AG10803 (cell line): Measurements from ENCODE around the gene TMEM247.

Experiments
- DNase-seq: peaks from one replicate; pipeline ENCODE4 v3.0.0; 2010; ENCODE audit warnings: low read depth
- H3K4me3 ChIP-seq: 2 replicates; pipeline ENCODE4 v1.5.1; 2011; ENCODE audit warnings: mild to moderate bottlenecking, low read length, control low read depth
- TF ChIP-seq, protein P1 (sequence below): conservative IDR thresholded peaks from 2 replicates; pipeline ENCODE4 v1.5.1; 2011; ENCODE audit warnings: mild to moderate bottlenecking, low read length, control low read depth, inconsistent platforms

TMEM247 gene

DNA sequence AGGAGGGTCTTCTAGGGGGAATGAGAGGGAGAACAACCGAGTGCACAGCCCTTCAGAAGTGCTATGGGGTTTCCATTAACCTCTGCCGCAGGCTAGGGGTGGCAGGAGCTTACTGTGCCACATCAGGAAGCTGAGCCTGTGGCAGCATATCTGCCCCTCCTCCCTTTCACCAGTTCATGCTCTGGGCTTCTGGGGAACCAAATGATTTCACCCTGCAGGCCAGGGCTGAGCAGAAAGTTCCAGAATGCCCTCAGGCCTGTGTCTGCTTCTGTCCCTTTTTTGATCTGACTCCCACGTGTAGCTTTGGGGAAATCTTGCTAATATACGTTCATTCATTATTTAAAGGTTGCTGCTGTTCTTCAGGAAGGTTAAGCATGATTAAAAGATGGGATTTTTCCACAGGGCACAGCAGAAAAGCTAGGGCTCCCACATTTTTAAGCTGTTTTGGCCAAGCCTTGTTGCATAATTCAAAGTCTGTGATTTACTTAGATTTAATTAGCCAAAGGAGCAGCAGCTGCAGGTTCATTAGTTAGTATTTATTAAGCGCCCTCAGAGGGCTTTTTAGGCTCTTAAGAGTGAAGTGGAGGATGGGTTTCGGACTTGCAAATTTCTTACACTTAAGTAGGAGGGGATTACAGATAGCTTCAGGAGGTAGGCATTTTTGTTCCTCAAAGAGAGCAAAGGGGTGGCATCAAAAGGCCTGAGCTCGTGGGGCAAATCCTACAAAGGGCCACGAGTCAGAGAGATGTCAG lies 10.2 kb downstream of the TMEM247 start:
- TF ChIP-seq, protein P1, sequence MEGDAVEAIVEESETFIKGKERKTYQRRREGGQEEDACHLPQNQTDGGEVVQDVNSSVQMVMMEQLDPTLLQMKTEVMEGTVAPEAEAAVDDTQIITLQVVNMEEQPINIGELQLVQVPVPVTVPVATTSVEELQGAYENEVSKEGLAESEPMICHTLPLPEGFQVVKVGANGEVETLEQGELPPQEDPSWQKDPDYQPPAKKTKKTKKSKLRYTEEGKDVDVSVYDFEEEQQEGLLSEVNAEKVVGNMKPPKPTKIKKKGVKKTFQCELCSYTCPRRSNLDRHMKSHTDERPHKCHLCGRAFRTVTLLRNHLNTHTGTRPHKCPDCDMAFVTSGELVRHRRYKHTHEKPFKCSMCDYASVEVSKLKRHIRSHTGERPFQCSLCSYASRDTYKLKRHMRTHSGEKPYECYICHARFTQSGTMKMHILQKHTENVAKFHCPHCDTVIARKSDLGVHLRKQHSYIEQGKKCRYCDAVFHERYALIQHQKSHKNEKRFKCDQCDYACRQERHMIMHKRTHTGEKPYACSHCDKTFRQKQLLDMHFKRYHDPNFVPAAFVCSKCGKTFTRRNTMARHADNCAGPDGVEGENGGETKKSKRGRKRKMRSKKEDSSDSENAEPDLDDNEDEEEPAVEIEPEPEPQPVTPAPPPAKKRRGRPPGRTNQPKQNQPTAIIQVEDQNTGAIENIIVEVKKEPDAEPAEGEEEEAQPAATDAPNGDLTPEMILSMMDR = no peak
- H3K4me3 ChIP-seq = no peak overlapping the region
- peak; percentile 11 for DNase-seq

DNA sequence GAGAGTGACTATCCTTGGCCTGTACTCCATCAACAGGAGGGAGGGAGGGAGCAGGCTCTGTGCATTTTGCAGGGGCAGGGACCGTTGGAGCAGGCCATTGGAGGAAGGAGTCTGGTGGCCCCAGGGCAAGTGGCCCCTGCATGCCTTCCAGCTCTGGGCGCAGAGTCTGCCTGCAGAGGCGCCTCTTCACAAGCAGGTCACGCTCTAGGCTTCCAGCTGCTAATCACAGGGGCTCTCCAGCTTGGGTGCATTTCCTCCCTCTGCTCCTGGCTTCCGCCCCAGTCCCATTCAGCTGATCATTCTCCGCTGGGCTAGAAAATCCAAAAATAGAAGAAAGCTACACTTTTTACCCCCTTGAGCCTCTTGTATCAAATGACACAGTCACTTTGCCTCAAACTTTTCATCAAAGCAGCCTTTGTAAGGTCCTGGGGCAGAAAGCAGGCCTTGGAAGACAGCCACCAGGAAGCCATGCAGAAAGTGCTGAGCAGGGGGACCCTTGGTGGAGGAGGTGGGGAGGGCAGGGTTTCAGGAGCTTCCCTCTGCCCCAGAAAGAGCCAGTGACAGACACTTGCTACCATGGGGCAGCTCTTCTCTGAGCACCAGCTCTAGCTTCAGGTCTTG lies 11.3 kb downstream of the TMEM247 start:
- TF ChIP-seq, protein P1 = peak; percentile 23; the same call in 1 of the 2 replicates
- H3K4me3 ChIP-seq = no peak overlapping the region
- peak; percentile 40 for DNase-seq

DNA sequence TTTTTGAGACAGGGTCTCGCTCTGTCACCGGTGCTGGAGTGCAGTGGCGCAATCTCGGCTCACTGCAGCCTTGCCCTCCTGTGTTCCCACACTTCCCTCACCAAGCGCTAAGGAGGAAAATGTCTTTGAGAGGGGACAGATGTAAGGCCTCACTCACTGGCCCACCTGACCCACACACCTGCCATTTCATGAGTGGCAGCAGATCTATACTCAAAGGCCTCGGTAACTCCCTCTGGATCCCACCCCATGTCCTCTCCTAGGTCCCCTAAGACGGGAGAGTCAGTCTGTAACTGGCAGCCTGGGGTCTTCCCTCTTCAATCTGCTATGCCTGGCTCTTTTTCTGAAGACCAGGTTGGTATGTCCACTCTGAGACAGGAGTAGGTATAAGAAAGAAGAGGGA lies 12.9 kb downstream of the TMEM247 start:
- no peak overlapping the region for H3K4me3 ChIP-seq
- DNase-seq = no peak
- TF ChIP-seq, protein P1 = no peak

DNA sequence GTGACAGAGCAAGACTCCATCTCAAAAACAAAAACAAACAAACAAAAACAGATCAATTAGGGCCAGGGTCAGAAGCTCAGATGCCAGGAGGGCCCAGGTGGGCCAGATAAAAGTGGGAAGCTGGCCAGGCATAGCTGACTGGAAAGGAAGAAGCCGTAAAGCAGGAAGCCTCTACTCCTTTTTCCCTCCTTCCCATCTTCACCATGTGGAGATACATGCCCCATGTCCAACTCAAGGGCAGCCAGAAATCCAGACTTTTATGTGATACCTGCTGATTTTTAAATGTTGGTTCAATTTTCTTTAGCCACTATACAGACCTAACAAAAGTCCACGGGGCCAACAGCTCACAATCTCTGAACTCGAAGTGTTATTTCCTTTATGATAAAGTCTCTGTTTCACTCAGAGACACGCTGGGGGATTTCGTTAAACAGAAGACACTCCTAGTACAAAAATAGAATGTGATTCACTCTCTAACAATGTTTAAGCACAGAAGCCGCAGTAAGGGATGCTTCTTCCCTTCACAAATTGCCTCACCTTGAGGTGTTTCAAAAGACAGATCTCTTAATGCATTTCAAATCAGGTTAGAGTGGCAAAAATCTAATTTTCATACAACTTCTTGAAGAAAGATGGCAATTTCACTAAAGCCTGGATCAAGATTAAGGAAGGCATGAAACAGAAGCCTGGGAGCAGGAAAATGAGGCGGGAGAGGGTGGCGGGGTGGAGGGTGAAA lies 14.0 kb downstream of the TMEM247 start:
- TF ChIP-seq, protein P1 = no peak
- peak; percentile 65 for DNase-seq
- H3K4me3 ChIP-seq = no peak overlapping the region

DNA sequence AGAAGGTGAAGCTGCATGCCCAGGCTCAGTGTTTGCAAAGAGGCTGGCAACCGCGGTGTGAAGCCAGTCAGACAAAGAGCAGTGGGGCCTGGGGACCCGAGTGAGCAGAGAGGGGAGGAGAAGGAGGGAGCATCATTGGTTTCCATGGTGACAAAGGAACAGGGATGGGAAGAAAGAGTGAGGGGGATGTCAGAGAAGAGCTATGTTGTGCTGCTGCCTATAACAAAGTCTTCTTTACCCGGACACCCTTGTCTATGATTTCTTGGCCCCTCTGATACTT lies 14.5 kb downstream of the TMEM247 start:
- H3K4me3 ChIP-seq = no peak overlapping the region
- DNase-seq = no peak
- TF ChIP-seq, protein P1 = no peak

DNA sequence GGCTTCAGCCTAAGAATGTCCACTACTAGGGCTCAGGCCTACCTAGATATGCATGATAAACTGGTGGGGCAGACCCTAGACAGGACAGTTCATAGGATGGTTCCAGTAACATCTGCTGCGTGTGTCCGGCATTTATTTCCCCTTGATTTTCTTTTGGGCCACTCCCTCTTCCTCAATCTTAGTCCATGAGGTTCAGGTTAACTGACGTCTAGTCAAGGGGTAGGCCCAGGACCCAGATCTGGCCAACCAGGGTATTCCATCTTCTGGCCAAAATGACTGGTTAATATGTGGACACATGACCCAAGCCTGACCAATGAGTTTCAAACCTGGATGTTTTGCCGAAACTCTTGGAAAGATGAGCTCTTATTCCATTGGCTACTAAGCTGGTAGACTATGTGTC lies 15.2 kb downstream of the TMEM247 start:
- TF ChIP-seq, protein P1 = no peak
- H3K4me3 ChIP-seq = no peak overlapping the region
- DNase-seq = no peak
